A549 treated with RU486 at 1 μM for 4 hours (cell line): ENCODE results near the gene ACTRT2. TPM values are rescaled to one million over a fixed set of nuclear protein-coding genes. Genes with fewer than 3 reads are reported as not detected.

ENCODE experiments used
- total RNA-seq: library from RNA; stranded (reverse); fragments of 200-300 nt; extraction: Qiagen RNA extraction; gene quantifications from 5 replicates; pipeline ENCODE4 v1.2.3, GENCODE V29; 2022; ENCODE audit warnings: low read depth

ACTRT2 gene
- not detected in 5 replicates for total RNA-seq

GRCh38 chr1:3021233-3021671, at the start of gene ACTRT2:
TSS of gene ACTRT2 (plus strand) at chr1:3021467. CDS start at chr1:3021687, 220 bp downstream.

GRCh38 chr1:3068564-3069431, 47.5 kb downstream of the ACTRT2 start, which contains the start of gene PRDM16:
TSS of gene PRDM16 (plus strand) at chr1:3069203. CDS start at chr1:3069260, 57 bp downstream.

Other genes with a start within 250 kb of the ACTRT2 start
- gene TTC34, start 219.8 kb upstream of the ACTRT2 start, total RNA-seq, result 0.02 to 0.05 TPM (median 0.03 TPM) in 5 replicates
- gene PRDM16, start 47.7 kb downstream of the ACTRT2 start, total RNA-seq, result 0.09 to 0.37 TPM (median 0.13 TPM) in 5 replicates